ENCODE results near the gene GCK. TPM values are rescaled to one million over a fixed set of nuclear protein-coding genes. Genes with fewer than 3 reads are reported as not detected.

GCK gene
- total RNA-seq, 1 donor, result 0.43 TPM

DNA sequence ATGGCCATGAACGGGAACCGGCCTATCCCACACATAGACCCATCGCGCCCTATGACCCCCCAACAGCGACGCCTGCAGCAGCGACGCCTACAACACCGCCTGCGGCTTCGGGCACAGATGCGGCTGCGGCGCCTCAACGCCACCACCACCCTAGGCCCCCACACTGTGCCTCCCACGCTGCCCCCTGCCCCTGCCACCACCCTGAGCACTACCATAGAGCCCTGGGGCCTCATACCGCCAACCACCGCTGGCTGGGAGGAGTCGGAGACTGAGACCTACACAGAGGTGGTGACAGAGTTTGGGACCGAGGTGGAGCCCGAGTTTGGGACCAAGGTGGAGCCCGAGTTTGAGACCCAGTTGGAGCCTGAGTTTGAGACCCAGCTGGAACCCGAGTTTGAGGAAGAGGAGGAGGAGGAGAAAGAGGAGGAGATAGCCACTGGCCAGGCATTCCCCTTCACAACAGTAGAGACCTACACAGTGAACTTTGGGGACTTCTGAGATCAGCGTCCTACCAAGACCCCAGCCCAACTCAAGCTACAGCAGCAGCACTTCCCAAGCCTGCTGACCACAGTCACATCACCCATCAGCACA lies 75.4 kb downstream of the GCK start:
- DNase-seq (ENCODE audit: low read depth), result no peak
- TF ChIP-seq, protein P1, sequence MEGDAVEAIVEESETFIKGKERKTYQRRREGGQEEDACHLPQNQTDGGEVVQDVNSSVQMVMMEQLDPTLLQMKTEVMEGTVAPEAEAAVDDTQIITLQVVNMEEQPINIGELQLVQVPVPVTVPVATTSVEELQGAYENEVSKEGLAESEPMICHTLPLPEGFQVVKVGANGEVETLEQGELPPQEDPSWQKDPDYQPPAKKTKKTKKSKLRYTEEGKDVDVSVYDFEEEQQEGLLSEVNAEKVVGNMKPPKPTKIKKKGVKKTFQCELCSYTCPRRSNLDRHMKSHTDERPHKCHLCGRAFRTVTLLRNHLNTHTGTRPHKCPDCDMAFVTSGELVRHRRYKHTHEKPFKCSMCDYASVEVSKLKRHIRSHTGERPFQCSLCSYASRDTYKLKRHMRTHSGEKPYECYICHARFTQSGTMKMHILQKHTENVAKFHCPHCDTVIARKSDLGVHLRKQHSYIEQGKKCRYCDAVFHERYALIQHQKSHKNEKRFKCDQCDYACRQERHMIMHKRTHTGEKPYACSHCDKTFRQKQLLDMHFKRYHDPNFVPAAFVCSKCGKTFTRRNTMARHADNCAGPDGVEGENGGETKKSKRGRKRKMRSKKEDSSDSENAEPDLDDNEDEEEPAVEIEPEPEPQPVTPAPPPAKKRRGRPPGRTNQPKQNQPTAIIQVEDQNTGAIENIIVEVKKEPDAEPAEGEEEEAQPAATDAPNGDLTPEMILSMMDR (IDR thresholded peaks at IDR 0.05; ENCODE audit: insufficient read depth, low read depth, low read length), result no peak
- H3K4me3 ChIP-seq (ENCODE audit: low read depth, low read length), result no peak overlapping the region

DNA sequence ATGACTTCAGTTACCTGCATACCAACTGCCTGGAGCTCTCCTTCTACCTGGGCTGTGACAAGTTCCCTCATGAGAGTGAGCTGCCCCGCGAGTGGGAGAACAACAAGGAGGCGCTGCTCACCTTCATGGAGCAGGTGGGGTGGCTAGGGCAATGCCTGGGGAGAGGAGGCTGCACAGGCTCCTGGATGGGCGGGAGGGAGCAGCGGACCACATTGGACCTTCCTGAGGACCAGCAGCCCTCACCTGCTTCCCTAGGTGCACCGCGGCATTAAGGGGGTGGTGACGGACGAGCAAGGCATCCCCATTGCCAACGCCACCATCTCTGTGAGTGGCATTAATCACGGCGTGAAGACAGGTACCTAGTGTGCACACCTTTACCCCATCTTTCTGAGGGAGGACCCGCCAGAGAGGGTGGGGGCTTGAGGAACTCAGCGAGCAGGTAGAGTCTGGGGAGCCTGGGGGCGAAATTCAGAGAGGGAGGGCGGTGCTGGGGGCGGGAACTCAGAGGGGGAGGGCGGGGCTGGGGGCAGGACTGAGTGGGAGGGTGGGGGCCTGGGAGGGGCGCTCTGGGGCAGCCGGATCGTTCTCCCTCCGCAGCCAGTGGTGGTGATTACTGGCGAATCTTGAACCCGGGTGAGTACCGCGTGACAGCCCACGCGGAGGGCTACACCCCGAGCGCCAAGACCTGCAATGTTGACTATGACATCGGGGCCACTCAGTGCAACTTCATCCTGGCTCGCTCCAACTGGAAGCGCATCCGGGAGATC lies 76.1 kb downstream of the GCK start:
- no peak for DNase-seq (ENCODE audit: low read depth)
- TF ChIP-seq, protein P1 (IDR thresholded peaks at IDR 0.05; ENCODE audit: insufficient read depth, low read depth, low read length), result no peak
- H3K4me3 ChIP-seq (ENCODE audit: low read depth, low read length), result no peak overlapping the region

DNA sequence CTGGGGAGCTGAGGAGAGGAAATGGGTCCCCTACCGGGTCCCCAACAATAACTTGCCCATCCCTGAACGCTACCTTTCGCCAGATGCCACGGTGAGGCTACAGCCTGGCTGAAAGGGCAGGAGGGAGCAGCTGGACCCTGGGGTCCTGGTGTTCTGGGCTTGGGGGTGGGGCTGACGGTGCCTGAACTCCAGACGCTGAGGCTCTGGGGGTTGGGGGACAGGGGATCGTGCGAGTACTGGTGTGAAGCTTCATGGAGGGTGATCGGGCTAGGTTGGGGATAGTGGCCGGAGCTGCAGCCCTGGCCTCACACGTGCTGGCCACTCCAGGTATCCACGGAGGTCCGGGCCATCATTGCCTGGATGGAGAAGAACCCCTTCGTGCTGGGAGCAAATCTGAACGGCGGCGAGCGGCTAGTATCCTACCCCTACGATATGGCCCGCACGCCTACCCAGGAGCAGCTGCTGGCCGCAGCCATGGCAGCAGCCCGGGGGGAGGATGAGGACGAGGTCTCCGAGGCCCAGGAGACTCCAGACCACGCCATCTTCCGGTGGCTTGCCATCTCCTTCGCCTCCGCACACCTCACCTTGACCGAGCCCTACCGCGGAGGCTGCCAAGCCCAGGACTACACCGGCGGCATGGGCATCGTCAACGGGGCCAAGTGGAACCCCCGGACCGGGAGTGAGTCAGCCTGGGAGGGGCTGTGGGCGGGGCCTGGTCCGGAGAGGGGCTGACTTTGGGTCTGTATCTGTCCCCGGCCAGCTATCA lies 76.8 kb downstream of the GCK start:
- DNase-seq (ENCODE audit: low read depth), result no peak
- H3K4me3 ChIP-seq (ENCODE audit: low read depth, low read length), result no peak overlapping the region
- TF ChIP-seq, protein P1 (IDR thresholded peaks at IDR 0.05; ENCODE audit: insufficient read depth, low read depth, low read length), result no peak

DNA sequence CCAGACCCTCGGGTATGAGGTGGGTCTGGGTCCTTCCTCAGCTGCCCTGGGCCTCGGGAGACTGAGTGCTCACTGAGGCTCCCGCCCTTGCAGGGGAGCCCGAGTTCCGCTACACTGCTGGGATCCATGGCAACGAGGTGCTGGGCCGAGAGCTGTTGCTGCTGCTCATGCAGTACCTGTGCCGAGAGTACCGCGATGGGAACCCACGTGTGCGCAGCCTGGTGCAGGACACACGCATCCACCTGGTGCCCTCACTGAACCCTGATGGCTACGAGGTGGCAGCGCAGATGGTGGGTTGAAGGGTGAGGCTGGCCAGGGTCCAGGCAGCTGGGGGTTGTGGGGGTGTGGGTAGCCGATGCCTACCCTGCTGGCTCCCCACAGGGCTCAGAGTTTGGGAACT lies 77.5 kb downstream of the GCK start:
- DNase-seq (ENCODE audit: low read depth), result no peak
- TF ChIP-seq, protein P1 (IDR thresholded peaks at IDR 0.05; ENCODE audit: insufficient read depth, low read depth, low read length), result no peak

DNA sequence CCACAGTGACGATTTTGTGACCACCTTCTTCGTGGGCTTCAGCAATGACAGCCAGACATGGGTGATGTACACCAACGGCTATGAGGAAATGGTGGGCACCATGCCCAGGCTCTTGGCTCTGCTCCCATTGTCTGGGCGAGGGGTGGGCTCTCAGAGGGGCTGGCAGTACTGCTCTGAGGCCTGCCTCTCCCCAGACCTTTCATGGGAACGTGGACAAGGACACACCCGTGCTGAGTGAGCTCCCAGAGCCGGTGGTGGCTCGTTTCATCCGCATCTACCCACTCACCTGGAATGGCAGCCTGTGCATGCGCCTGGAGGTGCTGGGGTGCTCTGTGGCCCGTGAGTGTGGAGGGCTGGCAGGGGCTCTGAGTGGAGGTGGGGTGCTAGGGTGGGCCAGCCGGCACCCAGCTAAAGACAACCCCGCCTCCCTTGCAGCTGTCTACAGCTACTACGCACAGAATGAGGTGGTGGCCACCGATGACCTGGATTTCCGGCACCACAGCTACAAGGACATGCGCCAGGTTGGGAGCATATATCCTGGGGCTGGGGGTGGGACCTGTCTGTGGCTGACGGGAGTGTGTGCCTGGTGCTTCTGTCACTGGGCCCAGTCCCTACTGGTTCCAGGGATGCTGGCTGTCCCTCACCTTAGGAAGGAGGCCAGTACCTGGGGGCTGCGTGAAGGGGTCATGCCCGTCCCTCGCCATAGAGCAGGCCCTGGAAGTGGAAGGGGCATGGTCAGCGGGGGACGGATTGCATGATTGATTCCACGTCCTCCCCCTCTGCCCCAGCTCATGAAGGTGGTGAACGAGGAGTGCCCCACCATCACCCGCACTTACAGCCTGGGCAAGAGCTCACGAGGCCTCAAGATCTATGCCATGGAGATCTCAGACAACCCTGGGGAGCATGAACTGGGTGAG lies 78.3 kb downstream of the GCK start:
- H3K4me3 ChIP-seq (ENCODE audit: low read depth, low read length), result no peak overlapping the region
- TF ChIP-seq, protein P1 (IDR thresholded peaks at IDR 0.05; ENCODE audit: insufficient read depth, low read depth, low read length), result no peak
- DNase-seq (ENCODE audit: low read depth), result no peak

More for the DNA sequence above, 77.5 kb downstream of the GCK start:
- no peak overlapping the region for H3K4me3 ChIP-seq (ENCODE audit: low read depth, low read length)

DNA sequence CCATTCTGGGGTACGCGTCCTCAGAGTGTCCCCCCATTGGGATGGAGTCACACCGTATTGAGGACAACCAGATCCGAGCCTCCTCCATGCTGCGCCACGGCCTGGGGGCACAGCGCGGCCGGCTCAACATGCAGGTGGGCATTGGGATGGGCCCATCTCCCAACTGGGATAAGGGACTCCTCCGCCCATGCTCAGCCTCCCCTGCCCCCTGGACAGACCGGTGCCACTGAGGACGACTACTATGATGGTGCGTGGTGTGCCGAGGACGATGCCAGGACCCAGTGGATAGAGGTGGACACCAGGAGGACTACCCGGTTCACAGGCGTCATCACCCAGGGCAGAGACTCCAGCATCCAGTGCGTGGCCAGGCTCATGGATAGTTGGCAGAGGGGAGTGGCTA lies 79.2 kb downstream of the GCK start:
- H3K4me3 ChIP-seq (ENCODE audit: low read depth, low read length), result no peak overlapping the region
- TF ChIP-seq, protein P1 (IDR thresholded peaks at IDR 0.05; ENCODE audit: insufficient read depth, low read depth, low read length), result no peak
- no peak for DNase-seq (ENCODE audit: low read depth)

Measured in fibroblast of villous mesenchyme (primary cell).